ENCODE data around the gene TSC22D4.

The TSC22D4 gene

GRCh38 chr7:100492738-100493475, 13.9 kb upstream of the TSC22D4 start:
- no peak for DNase-seq (ENCODE audit: low spot score)

- DNase-seq (ENCODE audit: low spot score), result no peak
Observed at GRCh38 chr7:100491192-100491578, 12.2 kb upstream of the TSC22D4 start.

- DNase-seq (ENCODE audit: low spot score), result no peak
Observed at GRCh38 chr7:100490483-100491191, 11.6 kb upstream of the TSC22D4 start.

GRCh38 chr7:100489824-100490223, 10.8 kb upstream of the TSC22D4 start:
- DNase-seq (ENCODE audit: low spot score), result peak; percentile 48

- DNase-seq (ENCODE audit: low spot score), result no peak
Observed at GRCh38 chr7:100489121-100489520, 10.1 kb upstream of the TSC22D4 start.

DNA sequence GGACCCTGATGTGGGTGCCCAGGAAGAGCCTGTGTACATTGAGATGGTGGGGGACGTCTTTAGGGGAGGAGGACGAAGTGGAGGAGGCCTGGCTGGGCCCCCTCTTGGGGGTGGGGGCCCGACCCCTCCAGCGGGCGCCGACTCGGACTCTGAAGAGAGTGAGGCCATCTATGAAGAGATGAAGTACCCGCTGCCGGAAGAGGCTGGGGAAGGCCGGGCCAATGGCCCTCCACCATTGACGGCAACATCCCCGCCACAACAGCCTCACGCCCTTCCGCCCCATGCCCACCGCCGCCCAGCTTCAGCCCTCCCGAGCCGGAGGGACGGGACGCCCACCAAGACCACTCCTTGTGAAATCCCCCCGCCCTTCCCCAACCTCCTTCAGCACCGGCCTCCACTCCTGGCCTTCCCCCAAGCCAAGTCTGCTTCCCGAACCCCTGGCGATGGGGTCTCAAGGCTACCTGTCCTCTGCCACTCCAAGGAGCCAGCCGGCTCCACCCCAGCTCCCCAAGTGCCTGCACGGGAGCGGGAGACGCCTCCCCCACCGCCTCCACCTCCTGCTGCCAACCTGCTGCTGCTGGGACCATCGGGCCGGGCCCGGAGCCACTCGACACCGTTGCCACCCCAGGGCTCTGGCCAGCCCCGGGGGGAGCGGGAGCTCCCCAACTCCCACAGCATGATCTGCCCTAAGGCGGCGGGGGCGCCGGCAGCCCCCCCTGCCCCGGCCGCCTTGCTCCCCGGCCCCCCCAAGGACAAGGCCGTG, 9.5 kb upstream of the TSC22D4 start:
- no peak for DNase-seq (ENCODE audit: low spot score)

- DNase-seq (ENCODE audit: low spot score), result no peak
Observed at GRCh38 chr7:100486753-100487446, 7.9 kb upstream of the TSC22D4 start.

GRCh38 chr7:100486111-100486636, 7.2 kb upstream of the TSC22D4 start:
- DNase-seq (ENCODE audit: low spot score), result no peak

DNA sequence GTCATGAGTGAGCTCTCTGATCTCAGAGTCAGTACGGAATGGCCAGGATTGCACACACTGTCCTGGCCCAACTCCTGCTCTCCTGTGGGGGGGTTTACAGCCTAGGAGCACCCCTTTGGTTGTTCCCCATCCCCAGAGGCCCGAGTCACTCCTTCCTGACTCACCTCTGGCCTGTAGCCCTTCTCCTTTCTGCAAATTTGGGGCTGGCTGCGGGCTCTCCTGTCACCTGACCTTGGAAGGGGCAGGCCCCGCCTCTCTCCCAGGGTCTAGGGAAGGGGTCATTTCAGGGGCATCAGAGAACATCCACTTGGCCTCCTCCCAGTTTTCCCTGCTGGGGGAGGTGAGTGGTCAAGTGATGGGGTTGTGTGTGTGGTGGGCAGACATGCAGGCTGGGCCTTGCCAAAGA, 6.5 kb upstream of the TSC22D4 start:
- no peak for DNase-seq (ENCODE audit: low spot score)

DNA sequence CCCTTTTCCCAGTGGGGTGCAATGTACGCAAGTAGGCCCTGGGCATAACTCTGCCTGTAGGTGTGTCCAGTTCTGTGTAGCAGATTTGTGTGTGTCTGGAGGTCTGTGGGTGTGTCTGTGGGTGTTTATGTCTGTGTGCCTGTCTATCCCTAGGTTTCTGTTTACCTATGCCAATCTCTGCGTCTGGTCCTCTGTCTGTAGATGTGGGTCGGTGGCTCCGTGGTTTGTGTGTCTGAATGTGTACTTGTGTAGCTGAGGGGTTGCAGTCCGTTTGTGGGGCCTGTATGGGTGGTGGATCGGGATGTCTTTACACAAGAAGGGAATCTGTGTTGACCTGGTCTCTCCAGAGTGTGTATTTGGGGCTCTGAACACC, 5.6 kb upstream of the TSC22D4 start:
- no peak for DNase-seq (ENCODE audit: low spot score)

- peak; percentile 24 for DNase-seq (ENCODE audit: low spot score)
Observed at GRCh38 chr7:100483722-100484672, 5.0 kb upstream of the TSC22D4 start, which contains the start of gene NYAP1. Gene NYAP1, plus strand, starts transcription at chr7:100483927. Its CDS starts 1,385 bp downstream, at chr7:100485312.

GRCh38 chr7:100483090-100483721, 4.2 kb upstream of the TSC22D4 start:
- peak; percentile 82 for DNase-seq (ENCODE audit: low spot score)

DNA sequence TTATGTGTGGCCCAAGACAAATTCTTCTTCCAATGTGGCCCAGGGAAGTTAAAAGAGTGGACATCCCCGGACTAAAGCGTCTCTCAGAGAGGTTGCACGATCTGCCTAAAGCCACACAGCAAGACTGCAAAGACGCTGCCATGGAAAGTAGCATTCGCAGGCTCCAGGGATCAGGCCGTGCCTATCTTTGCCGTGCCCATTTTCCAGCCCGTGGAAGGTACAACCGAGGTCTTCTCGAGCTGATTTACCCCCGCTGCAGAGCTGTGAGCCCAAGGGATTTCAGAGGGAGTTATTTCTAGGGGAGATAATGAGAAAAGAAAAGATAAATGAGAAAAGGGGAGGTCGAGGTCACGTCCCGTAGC, 3.7 kb upstream of the TSC22D4 start:
- no peak for DNase-seq (ENCODE audit: low spot score)

GRCh38 chr7:100481466-100481865, 2.5 kb upstream of the TSC22D4 start:
- no peak for DNase-seq (ENCODE audit: low spot score)

GRCh38 chr7:100477871-100478267, 1.1 kb downstream of the TSC22D4 start:
- DNase-seq (ENCODE audit: low spot score), result no peak

DNA sequence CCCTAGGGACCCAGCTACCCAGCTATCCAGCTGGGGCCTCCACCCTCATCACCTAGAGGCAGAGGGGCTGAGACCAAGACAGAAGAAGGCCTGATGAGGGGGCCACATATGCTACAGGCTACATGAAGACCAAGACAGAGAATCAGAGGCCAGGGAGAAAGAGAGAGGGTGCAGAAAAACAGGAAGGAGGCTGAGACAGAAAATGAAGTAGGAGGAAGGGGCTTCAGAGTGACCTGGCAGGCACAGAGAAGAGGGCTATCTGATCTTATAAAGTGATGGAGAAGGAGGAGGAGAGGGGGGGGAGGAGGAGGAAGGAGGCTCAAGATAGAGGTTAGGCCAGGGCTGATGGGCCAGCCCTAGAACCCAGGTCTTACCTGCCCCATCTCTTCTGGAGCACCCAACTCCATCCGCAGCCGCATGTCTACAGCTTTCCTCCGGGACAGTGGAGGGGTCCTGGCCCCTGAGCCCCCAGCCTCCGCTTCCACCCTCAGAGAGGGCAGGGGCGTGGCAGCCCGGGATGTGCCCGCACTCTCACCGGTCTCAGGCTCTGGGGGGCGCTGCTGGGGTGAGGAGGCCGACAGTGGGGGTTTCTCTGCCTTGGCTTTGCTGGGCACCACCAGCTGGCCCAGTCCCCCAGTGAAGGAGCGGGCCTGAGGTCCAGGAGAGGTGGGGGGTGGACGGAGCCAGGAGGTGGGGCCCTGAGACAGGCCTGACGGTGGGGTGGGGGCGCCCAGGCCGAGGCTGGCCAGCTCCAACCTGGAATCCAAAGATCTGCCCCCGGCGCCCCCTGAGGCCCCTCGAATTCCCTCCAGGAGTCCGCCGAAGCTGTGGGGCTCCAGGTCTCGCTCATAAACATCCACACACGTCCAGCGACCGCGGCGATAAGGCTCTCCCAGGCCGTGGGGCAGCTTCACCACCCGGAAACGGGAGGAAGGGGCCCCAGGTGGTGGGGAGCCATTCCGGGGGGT, 1.8 kb downstream of the TSC22D4 start:
- DNase-seq (ENCODE audit: low spot score), result peak; percentile 33

GRCh38 chr7:100476101-100476780, 2.8 kb downstream of the TSC22D4 start:
- DNase-seq (ENCODE audit: low spot score), result no peak

- DNase-seq (ENCODE audit: low spot score), result no peak
Observed at GRCh38 chr7:100475549-100475948, 3.5 kb downstream of the TSC22D4 start.
